Calu3 (cell line): Measurements from ENCODE around the gene CTDSP1. TPM values are rescaled to one million over a fixed set of nuclear protein-coding genes. Genes with fewer than 3 reads are reported as not detected.

Experiments
- Bru-seq: library from RNA; stranded (reverse); fragments of 400-500 nt; gene quantifications from one replicate; lab custom pipeline; 2021; lab: Mats Ljungman, UMichigan
- BruChase-seq, 2 experiments: library from RNA; stranded (reverse); fragments of 400-500 nt; gene quantifications; one replicate each; lab custom pipeline; 2021; lab: Mats Ljungman, UMichigan
- BruUV-seq: library from RNA; stranded (reverse); fragments of 400-500 nt; replicated peaks from 2 replicates; lab custom pipeline; 2021; lab: Mats Ljungman, UMichigan
- CTCF ChIA-PET: fragments of 300-600 bp; sonication (Branson Sonifier 250); formaldehyde crosslinking; loops from one replicate; lab custom pipeline; 2022; ENCODE audit warnings: antibody characterized with exemption; lab: Charles Lee
- DNase-seq: peaks from one replicate; pipeline ENCODE4 v3.0.0; 2022
- H3K27ac Mint-ChIP-seq: one replicate; pipeline ENCODE4 v1.8.0; 2022; ENCODE audit warnings: mixed read lengths; ENCODE audit not compliant: unreplicated experiment
- H3K27me3 Mint-ChIP-seq: one replicate; pipeline ENCODE4 v1.8.0; 2022; ENCODE audit warnings: mixed read lengths; ENCODE audit not compliant: unreplicated experiment
- H3K36me3 Mint-ChIP-seq: one replicate; pipeline ENCODE4 v1.8.0; 2022; ENCODE audit warnings: mild to moderate bottlenecking, moderate library complexity, mixed read lengths; ENCODE audit not compliant: insufficient read depth, unreplicated experiment
- H3K4me1 Mint-ChIP-seq: one replicate; pipeline ENCODE4 v1.8.0; 2022; ENCODE audit warnings: mild to moderate bottlenecking, low read depth, mixed read lengths; ENCODE audit not compliant: unreplicated experiment
- H3K4me3 Mint-ChIP-seq: one replicate; pipeline ENCODE4 v1.8.0; 2022; ENCODE audit warnings: mild to moderate bottlenecking, low read depth, moderate library complexity, mixed read lengths; ENCODE audit not compliant: unreplicated experiment
- H3K9me3 Mint-ChIP-seq: one replicate; pipeline ENCODE4 v1.8.0; 2022; ENCODE audit warnings: low read depth, mixed read lengths; ENCODE audit not compliant: unreplicated experiment
- CTCF ChIP-seq: fragments of 200-600 bp; IDR thresholded peaks from one replicate; pipeline ENCODE4 v1.8.0; 2022; ENCODE audit warnings: antibody characterized with exemption; ENCODE audit not compliant: unreplicated experiment
- intact Hi-C: fragments of 100-400 bp; cut with micrococcal nuclease; formaldehyde crosslinking; loops from one replicate; pipeline ENCODE4 v1.10.0; 2022; ENCODE audit not compliant: unreplicated experiment
- long read RNA-seq: library from polyadenylated mRNA; stranded (forward); transcript quantifications from one replicate; pipeline ENCODE4 v2.0.0, GENCODE V29; 2022
- total RNA-seq: library from RNA; stranded (reverse); gene quantifications from 2 replicates; pipeline ENCODE4 v1.2.3, GENCODE V29; 2022

CTDSP1 gene, protein sequence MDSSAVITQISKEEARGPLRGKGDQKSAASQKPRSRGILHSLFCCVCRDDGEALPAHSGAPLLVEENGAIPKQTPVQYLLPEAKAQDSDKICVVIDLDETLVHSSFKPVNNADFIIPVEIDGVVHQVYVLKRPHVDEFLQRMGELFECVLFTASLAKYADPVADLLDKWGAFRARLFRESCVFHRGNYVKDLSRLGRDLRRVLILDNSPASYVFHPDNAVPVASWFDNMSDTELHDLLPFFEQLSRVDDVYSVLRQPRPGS
- total RNA-seq = 58.0 and 59.3 TPM in 2 replicates
- percentile 63 among the genes with signal in this experiment for Bru-seq, nascent RNA
- percentile 83 among the genes with signal in this experiment for BruChase-seq, experiment 1, labeled RNA remaining after a 6-hour chase
- percentile 80 among the genes with signal in this experiment for BruChase-seq, experiment 2, labeled RNA remaining after a 2-hour chase
- long read RNA-seq, partial matches to known transcripts = 1 of 57 reads
- long read RNA-seq, other reads (novel, unspliced or antisense) = 55 of 57 reads

- DNase-seq = peak; percentile 96
- no TSS peak for BruUV-seq
- Mint-ChIP-seq H3K27me3 (no peaks in the 10 kb centered on the region), H3K4me3 (peak within 1 kb of the TSS; percentile 98), H3K4me1 (peaks cover 26% of the 10 kb centered on the region), H3K9me3 (no peaks in the 10 kb centered on the region), H3K36me3 (peaks cover 68% of the 10 kb centered on the region), H3K27ac (peak within 1 kb of the TSS; percentile 63)
- CTCF ChIA-PET = no interaction called here
- intact Hi-C loops = loop anchor here (5.0 to 10.0 kb wide), 2 partner anchors 127 to 215 kb away; partner anchors contain the start of genes AAMP and PNKD
- no peak for TF ChIP-seq CTCF
Observed at GRCh38 chr2:218399391-218400166, at the start of gene CTDSP1. TSS of gene CTDSP1 (plus strand) at chr2:218399868. CDS start at chr2:218400091, 223 bp downstream.

GRCh38 chr2:218354045-218354444 lies 45.6 kb upstream of the CTDSP1 start:
- no peak for DNase-seq
- Mint-ChIP-seq H3K27me3 (no peaks in the 10 kb centered on the region), H3K4me3 (no peak overlapping the region), H3K27ac (no peak overlapping the region), H3K36me3 (peaks cover 10% of the 10 kb centered on the region), H3K4me1 (peaks cover 10% of the 10 kb centered on the region), H3K9me3 (peaks cover 4% of the 10 kb centered on the region)
- no TSS peak for BruUV-seq
- CTCF ChIA-PET = interaction anchor here (0.6 kb wide), 1 partner anchor 86 kb away, joined by 4 read pairs; no protein-coding TSS in a partner anchor
- intact Hi-C loops = no loop called here
- TF ChIP-seq CTCF = no peak

GRCh38 chr2:218354850-218355443 lies 44.7 kb upstream of the CTDSP1 start:
- CTCF ChIA-PET = interaction anchor here (0.6 to 1.2 kb wide), 2 partner anchors 39 to 53 kb away, joined by 4 to 5 read pairs; no protein-coding TSS in a partner anchor
- H3K4me1 Mint-ChIP-seq = peaks cover 10% of the 10 kb centered on the region
- DNase-seq = no peak
- H3K27ac Mint-ChIP-seq = no peak overlapping the region
- no peak overlapping the region for H3K4me3 Mint-ChIP-seq
- intact Hi-C loops = loop anchor here (5.0 kb wide), 1 partner anchor 33 kb away; no protein-coding TSS in a partner anchor
- H3K36me3 Mint-ChIP-seq = peaks cover 14% of the 10 kb centered on the region
- peaks cover 4% of the 10 kb centered on the region for H3K9me3 Mint-ChIP-seq
- TF ChIP-seq CTCF = no peak
- BruUV-seq = no TSS peak
- no peaks in the 10 kb centered on the region for H3K27me3 Mint-ChIP-seq
